Cardiac fibroblast (primary cell): ENCODE results near the gene ZCCHC24.

ENCODE experiments used
- DNase-seq, 2 donors: peaks; one replicate each; pipeline versions ENCODE4 v3.0.0 to v3.0.0-alpha.2; 2010; ENCODE audit warnings: low read depth in 2 of 2
- H3K4me3 ChIP-seq, 2 donors: replicated peaks in 1 of 2; 1 replicate in 1 of 2; 2 replicates in 1 of 2; pipeline ENCODE4 v1.5.1; 2011; ENCODE audit warnings: low read depth in 2 of 2, low read length in 2 of 2, mild to moderate bottlenecking in 2 of 2, moderate library complexity in 1 of 2
- TF ChIP-seq, protein P1 (sequence below): IDR thresholded peaks from one replicate; pipeline ENCODE4 v1.5.1; 2011; ENCODE audit warnings: low read depth, mild to moderate bottlenecking, low read length, inconsistent platforms

The ZCCHC24 gene

DNA sequence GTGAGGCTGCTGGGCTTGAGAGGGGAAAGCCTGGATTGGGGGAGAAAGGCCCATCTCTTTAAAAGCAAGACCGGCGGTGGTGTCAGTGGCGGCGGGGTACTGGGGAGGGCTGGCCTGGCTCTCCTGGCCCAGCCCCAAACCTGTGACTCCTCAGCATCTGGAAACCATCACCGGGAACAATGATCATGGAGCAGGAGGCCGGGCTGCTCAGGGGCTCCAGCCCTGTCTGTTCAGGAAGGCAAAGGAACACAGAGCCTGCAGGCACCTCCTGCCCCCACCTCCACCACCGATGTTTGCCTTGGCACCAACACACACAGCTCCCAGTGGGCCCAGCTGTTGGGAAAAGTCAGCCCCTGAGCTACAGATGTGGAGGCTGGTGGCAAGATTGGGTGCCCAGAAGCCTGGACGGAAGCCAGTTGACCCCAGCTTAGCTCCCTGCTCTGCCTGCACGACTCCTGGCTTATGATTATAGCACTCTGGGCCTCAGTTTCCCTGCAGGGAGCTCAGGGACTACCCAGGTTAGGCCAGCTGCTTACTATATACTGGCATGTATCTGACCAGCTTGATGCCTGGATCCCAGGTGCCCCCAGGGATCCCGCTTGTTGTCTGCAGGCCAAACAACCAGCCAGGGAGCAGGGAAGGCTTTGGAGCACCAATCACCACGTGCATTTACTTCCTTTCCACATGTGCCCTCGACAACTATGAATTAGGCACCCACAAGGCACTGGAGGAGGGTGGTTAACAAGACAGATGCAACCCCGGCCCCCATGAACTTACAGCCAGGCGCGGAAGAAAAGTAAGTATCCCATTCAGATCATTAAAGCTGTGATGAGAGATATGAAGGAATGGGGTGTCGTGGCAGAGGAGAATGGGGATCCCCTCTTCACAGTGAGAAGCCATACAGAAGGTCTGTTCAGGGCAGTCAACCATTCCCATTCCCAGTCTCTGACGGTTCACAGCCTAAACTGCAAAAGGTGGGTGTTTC is 37.3 kb downstream of the ZCCHC24 start:
- DNase-seq, result peak; percentile 82 to 91
- TF ChIP-seq, protein P1, sequence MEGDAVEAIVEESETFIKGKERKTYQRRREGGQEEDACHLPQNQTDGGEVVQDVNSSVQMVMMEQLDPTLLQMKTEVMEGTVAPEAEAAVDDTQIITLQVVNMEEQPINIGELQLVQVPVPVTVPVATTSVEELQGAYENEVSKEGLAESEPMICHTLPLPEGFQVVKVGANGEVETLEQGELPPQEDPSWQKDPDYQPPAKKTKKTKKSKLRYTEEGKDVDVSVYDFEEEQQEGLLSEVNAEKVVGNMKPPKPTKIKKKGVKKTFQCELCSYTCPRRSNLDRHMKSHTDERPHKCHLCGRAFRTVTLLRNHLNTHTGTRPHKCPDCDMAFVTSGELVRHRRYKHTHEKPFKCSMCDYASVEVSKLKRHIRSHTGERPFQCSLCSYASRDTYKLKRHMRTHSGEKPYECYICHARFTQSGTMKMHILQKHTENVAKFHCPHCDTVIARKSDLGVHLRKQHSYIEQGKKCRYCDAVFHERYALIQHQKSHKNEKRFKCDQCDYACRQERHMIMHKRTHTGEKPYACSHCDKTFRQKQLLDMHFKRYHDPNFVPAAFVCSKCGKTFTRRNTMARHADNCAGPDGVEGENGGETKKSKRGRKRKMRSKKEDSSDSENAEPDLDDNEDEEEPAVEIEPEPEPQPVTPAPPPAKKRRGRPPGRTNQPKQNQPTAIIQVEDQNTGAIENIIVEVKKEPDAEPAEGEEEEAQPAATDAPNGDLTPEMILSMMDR, result no peak
- no peak overlapping the region for H3K4me3 ChIP-seq

DNA sequence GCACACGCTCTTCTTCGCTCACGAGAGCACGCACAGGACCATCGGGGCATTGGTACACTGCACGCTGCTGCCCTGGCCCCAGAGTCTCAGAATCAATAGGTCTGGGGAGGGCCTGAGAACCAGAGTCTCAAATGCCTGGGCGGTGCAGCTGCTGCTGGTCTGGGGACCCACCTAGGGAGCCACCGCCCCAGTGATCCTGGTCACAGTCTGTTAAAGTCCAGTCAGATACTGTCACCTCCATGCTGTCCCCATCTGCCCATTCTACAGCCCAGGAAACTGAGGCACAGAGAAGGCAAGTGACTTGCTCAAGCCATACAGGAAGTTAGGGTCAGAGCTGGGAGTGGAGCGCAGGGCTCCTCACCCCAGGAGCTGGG is 38.0 kb downstream of the ZCCHC24 start:
- TF ChIP-seq, protein P1, result no peak
- H3K4me3 ChIP-seq, result no peak overlapping the region
- no peak for DNase-seq

DNA sequence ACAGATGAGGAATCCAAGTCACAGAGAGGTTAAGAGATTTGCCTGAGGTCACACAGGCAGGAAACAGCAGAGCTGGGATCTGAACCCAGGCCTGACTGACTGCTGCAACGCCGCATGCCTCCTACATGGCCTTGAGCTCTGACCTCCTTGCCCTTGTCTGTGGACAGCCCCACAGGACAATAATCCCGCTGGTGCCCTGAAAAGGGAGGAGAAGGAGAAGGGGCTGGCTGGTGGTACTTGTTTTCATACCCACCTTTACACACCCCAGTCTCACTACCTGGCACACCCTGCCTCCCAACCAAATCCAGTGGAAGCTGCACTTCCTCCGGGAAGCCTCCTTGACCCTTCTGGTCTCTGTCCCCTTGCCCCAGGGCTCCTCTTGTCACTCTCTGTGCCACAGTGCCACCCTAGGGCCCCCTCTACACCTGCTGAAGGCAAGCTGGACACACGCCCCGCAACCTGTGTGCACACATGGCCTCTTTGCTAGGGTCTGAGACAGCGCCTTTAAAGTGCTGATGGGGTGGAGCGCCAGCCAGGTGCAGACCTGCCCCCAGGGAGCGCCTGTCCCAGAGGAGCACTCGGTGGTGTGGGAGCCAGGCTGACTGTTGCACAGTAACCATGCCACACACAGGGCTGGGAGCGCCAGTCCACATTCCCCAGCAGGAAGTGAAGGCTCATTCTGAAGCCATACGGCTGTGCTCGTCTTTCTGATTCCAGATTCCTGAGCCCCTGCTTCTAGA is 38.6 kb downstream of the ZCCHC24 start:
- TF ChIP-seq, protein P1, result no peak
- DNase-seq, result no peak
- H3K4me3 ChIP-seq, result no peak overlapping the region

DNA sequence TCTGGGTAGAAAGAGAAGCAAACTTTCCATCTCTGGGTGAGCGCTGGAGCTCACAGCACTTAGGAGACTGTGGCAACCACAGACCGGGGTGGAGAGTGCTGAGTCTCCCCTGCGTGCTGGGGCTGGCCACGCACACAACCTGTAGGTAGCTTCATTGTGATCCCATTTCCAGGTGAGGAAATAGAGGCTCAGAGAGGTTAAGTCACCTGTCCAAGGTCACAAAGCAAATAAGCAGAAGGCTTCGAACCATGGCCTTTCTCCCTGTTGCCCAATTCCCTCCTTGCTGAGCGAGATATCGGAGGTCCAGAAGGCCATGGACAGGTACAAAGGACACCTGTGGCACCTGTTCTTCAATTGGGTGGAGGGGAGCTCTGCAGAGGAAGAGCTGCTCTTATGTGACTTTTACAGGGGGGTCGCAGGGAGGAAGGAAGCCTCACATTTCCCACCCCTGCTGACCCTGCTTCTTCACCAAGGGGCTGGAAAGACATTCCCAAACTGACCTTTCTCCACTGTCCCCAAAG is 39.4 kb downstream of the ZCCHC24 start:
- no peak for DNase-seq
- TF ChIP-seq, protein P1, result no peak
- no peak overlapping the region for H3K4me3 ChIP-seq

DNA sequence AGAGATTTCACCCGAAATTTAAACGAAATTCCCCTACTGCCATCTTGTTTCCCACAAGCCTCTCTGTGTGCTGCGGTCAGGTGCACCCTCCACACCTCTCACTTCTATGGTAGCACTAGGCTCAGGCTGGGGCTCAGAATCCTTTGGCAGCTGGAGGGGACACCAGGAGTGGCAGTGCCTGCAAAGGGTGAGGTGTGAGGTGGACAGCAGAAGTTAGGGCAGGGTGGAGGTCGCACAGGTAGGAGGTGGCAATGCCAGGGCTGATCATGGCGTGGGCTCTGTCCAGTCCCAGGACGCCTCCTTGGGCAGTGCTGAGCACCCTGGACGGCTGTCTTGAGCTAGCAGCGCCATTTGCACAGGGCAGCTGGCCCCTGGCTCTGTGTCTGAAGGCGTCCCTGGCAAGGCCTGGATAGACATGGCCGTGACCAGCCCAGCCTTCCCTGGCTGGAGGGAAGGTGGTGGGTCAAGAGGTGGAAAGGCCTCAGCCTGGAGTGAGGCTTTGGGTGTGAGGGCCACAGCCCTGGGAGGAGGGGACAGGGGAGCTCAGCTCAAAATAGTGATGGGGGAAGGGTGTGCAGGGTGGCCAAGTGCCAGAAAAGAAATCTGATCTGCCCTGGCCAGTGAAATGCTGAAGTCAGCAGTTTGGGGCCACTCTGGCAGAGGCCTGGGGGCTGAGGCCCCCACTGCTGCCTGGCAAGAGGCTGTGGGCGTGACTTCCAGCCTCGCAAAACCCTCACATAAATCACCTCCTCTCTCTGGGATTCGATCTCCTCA is 40.0 kb downstream of the ZCCHC24 start:
- TF ChIP-seq, protein P1, result no peak
- DNase-seq, result peak in 1 of 2 donors; percentile 82

DNA sequence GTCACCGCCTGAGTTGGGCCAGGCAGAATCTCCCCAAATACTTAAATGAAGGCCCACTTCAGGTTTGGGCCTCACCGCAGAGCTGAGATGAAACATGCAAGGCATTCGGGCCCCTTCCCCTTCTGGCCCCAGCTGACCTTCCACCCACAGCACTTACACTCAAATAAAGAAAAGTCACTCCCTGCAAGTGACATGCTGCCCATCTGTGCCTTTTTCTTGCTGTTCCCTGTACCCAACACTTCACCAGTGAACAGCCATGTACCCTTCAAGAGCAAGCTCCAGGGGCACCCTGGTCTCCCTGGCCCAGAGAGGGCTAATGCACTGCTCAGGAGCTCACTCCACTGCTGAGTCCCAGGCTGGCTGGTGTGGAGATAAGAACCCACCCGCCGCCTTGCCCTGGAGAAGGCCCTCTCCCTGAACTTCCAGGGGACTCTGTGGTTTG is 40.7 kb downstream of the ZCCHC24 start:
- TF ChIP-seq, protein P1, result no peak

More for the DNA sequence above, 40.0 kb downstream of the ZCCHC24 start:
- H3K4me3 ChIP-seq, result no peak overlapping the region

More for the DNA sequence above, 40.7 kb downstream of the ZCCHC24 start:
- H3K4me3 ChIP-seq, result no peak overlapping the region
- DNase-seq, result no peak
